Hepatocyte (in vitro differentiated cells): Measurements from ENCODE around the gene EFCAB6.

Experiments
- CTCF ChIP-seq: fragments of 200-600 bp; sonication (generic); IDR thresholded peaks from 2 replicates; pipeline ENCODE4 v1.5.1; 2016; ENCODE audit warnings: antibody characterized with exemption, mild to moderate bottlenecking; ENCODE audit not compliant: poor library complexity
- EZH2phosphoT487 ChIP-seq: fragments of 200-600 bp; sonication (generic); IDR thresholded peaks from one replicate; pipeline ENCODE4 v1.6.1; 2018; ENCODE audit warnings: antibody characterized with exemption, mild to moderate bottlenecking, low read depth, moderate library complexity; ENCODE audit not compliant: unreplicated experiment, severe bottlenecking

GRCh38 chr22:43667656-43668055, 144.4 kb downstream of the EFCAB6 start:
- no peak for TF ChIP-seq CTCF
- no peak for TF ChIP-seq EZH2phosphoT487
